Left colon (tissue), 2 donors: ENCODE results near the gene TRIP13. TPM values are rescaled to one million over a fixed set of nuclear protein-coding genes. Genes with fewer than 3 reads are reported as not detected.

Experiments
- ATAC-seq: fragments of 200-7000 bp; cut with Tn5 transposase; one replicate; pipeline ENCODE4 v1.9.1; 2020; ENCODE audit warnings: mild to moderate bottlenecking, moderate library complexity
- DNase-seq, 2 donors: peaks; one replicate each; pipeline ENCODE4 v3.0.0-alpha.2; 2020
- intact Hi-C, 2 donors: fragments of 100-400 bp; cut with DNase I in 1 of 2; cut with micrococcal nuclease in 1 of 2; formaldehyde crosslinking; loops; one replicate each; pipeline versions ENCODE4 v1.11.2 to v1.14.0; 2022; cut with DNase I, micrococcal nuclease
- total RNA-seq, 2 donors: library from RNA; stranded (reverse); fragmentation: NEBNext Ultra II Directional; extraction: Animal tissue kit (Norgen Biotek cat#: 25700); gene quantifications; one replicate each; pipeline ENCODE4 v1.2.1, GENCODE V29; 2021
- donor health status: DM: no; HTN: no; CAD: no.
- donor health status: DM: yes; HTN: yes; CAD: no.

Gene TRIP13
- total RNA-seq, 2 donors from 2014 or later: 2.1 to 4.3 TPM

DNA sequence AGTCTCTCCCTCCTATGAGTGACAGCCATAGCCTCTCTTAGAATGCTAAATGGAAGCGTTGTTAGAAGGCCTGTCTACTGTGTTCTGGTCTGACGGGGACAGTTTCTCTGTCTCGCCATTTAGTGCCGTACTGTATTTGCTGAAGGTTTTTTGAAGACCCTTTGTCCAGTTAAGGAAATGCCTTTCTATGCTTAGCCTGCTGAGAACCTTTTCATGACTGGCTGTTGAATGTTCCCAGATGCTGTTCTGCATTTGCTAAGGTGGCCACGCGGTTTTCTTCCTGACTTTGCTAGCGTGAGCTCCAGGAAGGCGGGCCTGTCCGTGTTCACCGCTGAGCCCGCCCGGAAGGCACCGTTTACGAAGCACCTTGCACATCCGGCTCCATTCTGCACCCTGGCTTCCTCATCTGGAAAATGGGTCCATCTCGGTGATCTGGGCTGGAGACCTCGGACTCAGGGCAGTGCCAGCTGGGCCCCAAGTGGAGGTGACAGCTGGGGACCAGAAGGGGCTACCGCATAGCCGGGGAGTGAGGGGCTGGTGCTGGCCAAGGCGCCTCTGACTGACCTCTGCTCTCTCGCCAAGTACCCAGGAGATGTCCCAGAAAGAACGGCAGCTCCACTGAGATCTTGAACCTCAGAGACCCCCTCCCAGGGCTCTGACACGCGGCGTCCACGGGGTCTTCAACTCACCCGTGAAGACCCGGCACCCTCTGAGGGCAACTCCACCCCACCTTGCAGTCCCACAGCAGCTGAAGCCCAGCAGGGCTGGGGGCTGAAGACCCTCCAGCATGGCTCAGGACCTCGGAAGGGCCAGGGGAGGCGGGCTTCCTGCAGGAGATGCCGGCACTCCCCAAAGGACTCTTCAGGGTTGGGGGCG is 63.4 kb downstream of the TRIP13 start:
- intact Hi-C loops: no loop called here
- ATAC-seq (no peak), DNase-seq (no peak)

DNA sequence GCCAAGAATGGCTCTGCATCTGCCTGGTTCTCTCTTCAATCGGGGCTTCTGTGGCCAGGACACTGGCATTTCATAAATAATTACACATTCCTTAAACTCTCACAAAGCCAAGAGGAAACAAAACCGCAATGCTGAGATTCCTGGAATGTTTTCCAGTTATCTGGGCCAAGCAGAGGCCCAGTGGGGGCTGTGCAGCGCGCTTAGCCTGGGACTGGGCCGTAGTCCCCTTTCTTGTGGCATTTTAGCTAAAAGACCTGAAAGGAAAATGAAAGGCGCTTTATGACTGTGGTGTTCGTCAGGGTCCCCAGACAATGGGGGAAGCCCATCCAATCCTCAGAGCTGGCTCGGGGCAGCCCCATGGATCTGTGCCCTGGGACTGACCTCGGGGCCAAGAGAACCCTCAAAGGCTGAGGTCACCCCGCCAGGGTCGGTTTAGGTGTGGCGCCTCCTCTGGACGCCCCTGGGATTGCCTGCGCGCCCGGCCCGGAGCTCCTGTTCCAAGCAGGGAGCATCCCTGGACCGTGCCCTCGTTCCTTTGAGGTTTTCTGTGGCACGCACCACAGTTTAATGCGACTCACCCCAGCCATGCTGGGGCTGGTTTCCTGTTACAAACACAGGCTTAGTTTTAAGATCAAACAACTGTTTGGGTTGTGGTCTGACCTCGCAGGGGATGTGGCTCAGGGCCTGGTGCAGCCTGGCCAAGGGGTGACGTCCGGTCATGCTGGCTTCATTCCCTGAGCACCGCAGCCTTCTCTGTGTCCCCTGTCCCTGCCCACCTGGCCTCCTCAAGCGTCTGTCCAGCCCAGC is 64.5 kb downstream of the TRIP13 start:
- ATAC-seq: no peak
- intact Hi-C loops: no loop called here
- DNase-seq: peak in 1 of 2 donors; percentile 11

GRCh38 chr5:957748-958485 is 65.2 kb downstream of the TRIP13 start:
- DNase-seq: peak in 1 of 2 donors; percentile 3
- no peak for ATAC-seq
- intact Hi-C loops: no loop called here

- peak in 1 of 2 donors; percentile 6 for DNase-seq
- intact Hi-C loops: no loop called here
- ATAC-seq: no peak
These were observed 66.3 kb downstream of the TRIP13 start for GRCh38 chr5:958701-959571.

DNA sequence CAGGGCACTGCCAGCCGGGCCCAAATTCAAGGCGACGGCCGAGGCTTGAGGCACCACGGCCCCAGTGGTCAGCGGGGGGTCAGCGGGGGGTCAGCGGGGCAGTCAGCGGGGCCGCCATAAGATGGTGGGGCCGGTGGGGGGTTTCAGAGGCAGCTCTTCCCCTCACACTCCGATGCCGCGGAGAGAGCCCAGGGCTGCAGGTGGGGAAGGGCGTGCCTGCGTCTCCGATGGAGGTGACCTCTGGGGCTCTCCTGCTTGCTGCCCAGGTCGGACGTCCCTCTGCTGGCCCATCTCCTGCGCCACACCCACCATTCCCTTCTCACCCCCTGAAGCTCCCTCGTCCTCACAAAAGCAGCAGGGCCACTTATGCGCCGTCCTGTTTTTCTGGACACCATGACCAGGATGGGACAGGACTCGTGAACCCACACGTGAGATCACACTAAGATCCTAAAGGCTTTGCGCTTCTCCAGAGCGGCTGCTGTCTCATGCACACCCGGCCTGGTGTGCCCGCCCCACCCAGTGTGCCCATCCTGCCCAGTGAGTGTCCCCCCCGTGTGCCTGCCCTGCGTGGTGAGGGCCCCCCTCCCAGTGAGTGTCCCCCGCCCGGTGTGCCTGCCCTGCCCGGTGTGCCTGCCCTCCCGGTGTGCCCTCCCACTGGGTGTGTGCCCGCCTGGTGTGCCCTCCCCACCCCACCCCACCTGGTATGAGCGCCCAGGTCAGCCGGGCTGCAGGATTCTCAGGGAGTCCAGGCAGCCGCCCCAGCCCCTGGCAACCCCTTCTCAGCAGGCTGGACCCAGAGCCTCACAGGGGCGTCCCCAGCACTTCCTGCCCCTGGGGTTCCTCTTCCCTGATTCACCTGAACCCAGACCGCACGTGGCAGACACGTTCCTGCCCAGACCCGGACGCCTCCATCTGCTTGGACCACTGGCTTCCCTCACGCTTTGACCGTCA is 67.2 kb downstream of the TRIP13 start:
- DNase-seq (peak in 1 of 2 donors; percentile 2), ATAC-seq (no peak)
- intact Hi-C loops: no loop called here

- DNase-seq: peak in 1 of 2 donors; percentile 2
- ATAC-seq: no peak
- intact Hi-C loops: no loop called here
These were observed 67.9 kb downstream of the TRIP13 start for GRCh38 chr5:960551-960950.

GRCh38 chr5:961002-961710 is 68.5 kb downstream of the TRIP13 start:
- intact Hi-C loops: no loop called here
- ATAC-seq (no peak), DNase-seq (peak in 1 of 2 donors; percentile 4)

DNA sequence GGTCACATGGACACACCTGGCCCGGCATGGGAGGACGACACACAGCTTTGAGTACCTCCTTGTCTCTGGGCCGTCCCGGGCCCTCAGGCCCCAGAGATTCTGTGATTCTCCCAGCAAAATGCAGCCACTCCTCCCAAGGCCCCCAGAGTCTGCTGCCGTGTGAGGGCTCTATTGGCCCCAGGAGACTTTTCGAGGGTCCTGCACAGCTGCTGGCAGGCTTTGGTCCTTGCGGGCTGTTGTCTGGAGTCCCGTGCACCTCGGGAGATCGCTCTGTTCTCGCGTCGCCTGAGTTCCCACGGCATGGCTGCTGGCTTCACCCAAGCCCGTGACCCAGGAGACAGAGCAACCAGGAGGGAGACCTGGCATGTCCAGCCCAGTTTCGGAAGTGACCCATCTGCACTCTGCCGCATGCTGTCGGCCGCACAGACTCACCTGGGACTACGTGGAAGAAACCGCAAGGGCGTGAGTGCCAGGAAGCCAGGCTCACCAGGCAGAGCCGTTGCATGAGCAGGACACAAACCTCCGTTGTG is 69.1 kb downstream of the TRIP13 start:
- DNase-seq: peak in 1 of 2 donors; percentile 1

DNA sequence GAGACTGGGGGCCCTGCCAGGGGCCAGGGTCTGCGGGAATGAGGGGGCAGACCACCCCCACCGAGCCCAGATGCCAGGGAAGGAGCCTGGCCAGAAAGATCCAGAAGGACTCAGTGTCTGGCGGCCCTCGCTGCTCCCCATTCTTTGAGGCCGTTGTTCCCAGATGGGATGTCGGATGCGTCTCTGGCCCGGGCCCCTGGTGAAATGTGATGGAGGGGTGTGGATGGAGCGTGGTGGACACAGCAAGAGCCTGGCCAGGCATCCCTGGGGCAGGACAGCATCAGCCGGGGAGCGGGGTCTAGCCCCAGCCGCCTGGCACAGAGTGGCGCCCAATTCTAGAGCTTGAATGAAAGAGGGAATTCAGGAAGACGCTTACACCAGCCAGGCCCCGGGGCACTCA is 69.7 kb downstream of the TRIP13 start:
- ATAC-seq: no peak
- intact Hi-C loops: no loop called here
- DNase-seq: no peak

More for the DNA sequence above, 69.1 kb downstream of the TRIP13 start:
- intact Hi-C loops: no loop called here
- no peak for ATAC-seq

GRCh38 chr5:962801-963200 is 70.1 kb downstream of the TRIP13 start:
- DNase-seq (no peak), ATAC-seq (no peak)
- intact Hi-C loops: no loop called here

DNA sequence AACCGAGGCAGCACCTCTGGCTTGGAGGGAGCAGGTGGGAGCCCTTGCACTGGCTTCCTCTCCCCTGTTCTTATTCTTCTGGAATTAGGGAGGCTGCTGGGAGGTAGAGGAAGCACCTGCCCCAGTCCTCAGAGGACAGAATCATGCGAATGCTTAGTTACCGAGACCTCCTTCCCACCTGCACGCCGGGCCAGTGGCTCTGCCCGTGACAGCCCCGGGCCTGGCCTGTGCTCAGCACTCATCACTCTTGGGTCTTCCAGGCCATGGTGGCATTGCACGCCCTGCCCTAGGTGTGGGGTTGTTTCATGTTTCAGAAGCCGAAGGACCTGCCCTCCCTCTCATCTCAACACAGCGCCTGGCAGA is 70.6 kb downstream of the TRIP13 start:
- no peak for ATAC-seq
- intact Hi-C loops: no loop called here
- DNase-seq: no peak

- DNase-seq (peak in 1 of 2 donors; percentile 5), ATAC-seq (no peak)
- intact Hi-C loops: no loop called here
These were observed 71.2 kb downstream of the TRIP13 start for GRCh38 chr5:963673-964531.

- intact Hi-C loops: no loop called here
- ATAC-seq: no peak
- DNase-seq: peak in 1 of 2 donors; percentile 2
These were observed 72.1 kb downstream of the TRIP13 start for GRCh38 chr5:964821-965220.

DNA sequence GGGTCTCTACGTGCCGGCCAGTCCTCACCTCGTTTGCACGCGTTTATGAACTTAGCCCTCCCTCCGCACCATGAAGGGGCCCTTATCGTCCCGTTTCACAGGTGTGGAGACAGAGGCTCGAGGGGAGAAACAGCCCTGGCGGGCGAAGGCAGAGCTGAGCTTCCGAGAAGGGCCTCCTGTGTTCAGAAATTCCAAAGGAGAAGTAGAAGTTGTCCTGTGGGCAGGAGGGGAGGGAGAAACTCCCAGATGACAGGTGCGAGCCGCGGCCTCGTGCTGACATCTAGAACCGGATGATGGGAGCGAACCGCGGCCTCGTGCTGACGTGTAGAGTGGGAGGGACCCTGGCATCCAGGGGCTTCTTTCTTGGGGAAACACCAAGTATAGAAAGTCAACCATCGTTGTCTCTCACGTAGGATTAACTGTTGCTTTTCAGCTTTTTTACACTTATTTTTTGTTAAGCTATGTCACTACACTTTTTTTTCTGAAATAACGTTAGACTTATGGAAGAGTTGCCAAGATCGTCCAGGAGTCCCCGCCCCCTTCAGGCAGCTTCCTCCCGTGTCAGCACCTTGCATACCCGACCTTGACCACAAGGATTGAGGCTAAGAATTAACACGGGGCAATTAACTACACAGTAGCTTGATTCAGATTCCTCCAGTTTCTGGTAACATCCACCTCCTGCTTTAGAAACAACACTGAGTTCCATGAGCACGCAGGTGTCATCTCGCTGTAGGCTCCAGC is 73.1 kb downstream of the TRIP13 start:
- DNase-seq: no peak
- intact Hi-C loops: no loop called here
- no peak for ATAC-seq

GRCh38 chr5:966345-966710 is 73.6 kb downstream of the TRIP13 start:
- ATAC-seq (no peak), DNase-seq (no peak)
- intact Hi-C loops: no loop called here
